ENCODE data around the gene DNAJC30. TPM values are rescaled to one million over a fixed set of nuclear protein-coding genes. Genes with fewer than 3 reads are reported as not detected.
"Not testable (repeated sequence)": the region's sequence is repeated elsewhere in the genome, so short reads cannot be mapped to it uniquely, and the experiment has no call there.

Gene DNAJC30
- 9.8 TPM for polyA plus RNA-seq (2013, experiment 1 of 2; ENCODE audit: insufficient read length)
- polyA plus RNA-seq (2013, experiment 2 of 2; ENCODE audit: insufficient read length): 10.2 TPM

GRCh38 chr7:73683056-73683787 lies at the start of gene DNAJC30, which contains the start of gene BUD23:
Gene DNAJC30 (minus strand): TSS chr7:73683453. CDS start chr7:73683423, 30 bp downstream.
Gene BUD23 (plus strand): TSS chr7:73683597. CDS start chr7:73683626, 29 bp downstream.
- peak; percentile 96 for DNase-seq

GRCh38 chr7:73732397-73732796 lies 49.1 kb upstream of the DNAJC30 start:
- DNase-seq: no peak

- DNase-seq: no peak
These were observed 47.2 kb upstream of the DNAJC30 start for GRCh38 chr7:73730485-73730884.

GRCh38 chr7:73728551-73728950 lies 45.3 kb upstream of the DNAJC30 start:
- DNase-seq: no peak

GRCh38 chr7:73727952-73728351 lies 44.7 kb upstream of the DNAJC30 start:
- DNase-seq: no peak

GRCh38 chr7:73726083-73726466 lies 42.8 kb upstream of the DNAJC30 start:
- DNase-seq: no peak

- DNase-seq: no peak
These were observed 40.6 kb upstream of the DNAJC30 start for GRCh38 chr7:73723813-73724212.

- no peak for DNase-seq
These were observed 39.5 kb upstream of the DNAJC30 start for GRCh38 chr7:73722785-73723184.

GRCh38 chr7:73722182-73722581 lies 38.9 kb upstream of the DNAJC30 start:
- not testable (repeated sequence) for DNase-seq

- DNase-seq: no peak
These were observed 38.1 kb upstream of the DNAJC30 start for GRCh38 chr7:73721377-73721817.

- not testable (repeated sequence) for DNase-seq
These were observed 37.2 kb upstream of the DNAJC30 start for GRCh38 chr7:73720443-73720842.

GRCh38 chr7:73719806-73720169 lies 36.5 kb upstream of the DNAJC30 start:
- DNase-seq: no peak

- DNase-seq: peak; percentile 71
These were observed 35.9 kb upstream of the DNAJC30 start, which contains the start of gene STX1A for GRCh38 chr7:73718905-73719805. Gene STX1A (minus strand): TSS chr7:73719669. CDS start chr7:73719631, 38 bp downstream.

- no peak for DNase-seq
These were observed 35.2 kb upstream of the DNAJC30 start for GRCh38 chr7:73718438-73718881.

- peak; percentile 85 for DNase-seq
These were observed 34.7 kb upstream of the DNAJC30 start for GRCh38 chr7:73717991-73718405.

- peak; percentile 37 for DNase-seq
These were observed 34.0 kb upstream of the DNAJC30 start for GRCh38 chr7:73717025-73717807.

GRCh38 chr7:73716318-73716890 lies 33.2 kb upstream of the DNAJC30 start:
- DNase-seq: no peak

- peak; percentile 92 for DNase-seq
These were observed 32.5 kb upstream of the DNAJC30 start for GRCh38 chr7:73715648-73716317.

- DNase-seq: not testable (repeated sequence)
These were observed 30.1 kb upstream of the DNAJC30 start for GRCh38 chr7:73713319-73713718.

- no peak for DNase-seq
These were observed 29.5 kb upstream of the DNAJC30 start for GRCh38 chr7:73712773-73713172.

- no peak for DNase-seq
These were observed 25.8 kb upstream of the DNAJC30 start for GRCh38 chr7:73708961-73709549.

Data from fibroblast of skin of abdomen (primary cell).